ENCODE results near the gene ACAA2.

GRCh38 chr18:49853011-49853410 is 39.7 kb upstream of the ACAA2 start:
- TF ChIP-seq CTCF (IDR thresholded peaks at IDR 0.05; ENCODE audit: poor library complexity) (no peak), EZH2phosphoT487 (IDR thresholded peaks at IDR 0.05; ENCODE audit: low read depth, severe bottlenecking, unreplicated experiment) (no peak)
